Endothelial cell of umbilical vein (primary cell): Measurements from ENCODE around the gene IGFBP7. TPM values are rescaled to one million over a fixed set of nuclear protein-coding genes. Genes with fewer than 3 reads are reported as not detected.
A peak's percentile ranks its signal among the peaks of the same experiment; 100 is the strongest.

ENCODE experiments used
- BruUV-seq: library from RNA; stranded (reverse); fragments of 400-500 nt; replicated peaks from 2 replicates; lab custom pipeline; 2021; lab: Mats Ljungman, UMichigan
- CTCF ChIA-PET: fragments of 300-600, 350-600 bp; sonication (Branson Sonifier 250); formaldehyde crosslinking; loops from one replicate; lab custom pipeline; 2021; ENCODE audit warnings: antibody characterized with exemption, inconsistent platforms; lab: Charles Lee
- POLR2A ChIA-PET: fragments of 300-600, 350-600 bp; sonication (Branson Sonifier 250); formaldehyde crosslinking; loops from one replicate; lab custom pipeline; 2021; ENCODE audit warnings: antibody characterized with exemption, inconsistent platforms; lab: Charles Lee
- DNase-seq: peaks from one replicate; pipeline ENCODE4 v3.0.0-alpha.2; 2011; ENCODE audit warnings: low read depth, low spot score
- FAIRE-seq: peaks from 2 replicates; lab custom pipeline; 2011; peaks lifted over from hg19 to GRCh38; lab: Jason Lieb, UNC
- H2AFZ ChIP-seq: 2 replicates; pipeline ENCODE4 v1.6.0; 2012; ENCODE audit warnings: low read depth, low read length, control low read depth, inconsistent platforms
- H3K27ac ChIP-seq: 2 replicates; pipeline ENCODE4 v1.5.1; 2011; ENCODE audit warnings: low read depth, mild to moderate bottlenecking, control low read depth, low read length, moderate library complexity; ENCODE audit not compliant: insufficient read depth
- H3K27me3 ChIP-seq, 2 experiments: 2 replicates each; pipeline versions ENCODE4 v1.6.0 to v1.6.1; 2011; ENCODE audit warnings: low read length in 2 of 2, mixed read lengths in 1 of 2; ENCODE audit not compliant: control insufficient read depth in 2 of 2, insufficient read depth in 2 of 2
- H3K36me3 ChIP-seq, 2 experiments: 2 replicates in 1 of 2; 3 replicates in 1 of 2; pipeline ENCODE4 v1.5.1; 2011; ENCODE audit warnings: low read length in 2 of 2, mild to moderate bottlenecking in 1 of 2, moderate library complexity in 1 of 2; ENCODE audit not compliant: control insufficient read depth in 2 of 2, insufficient read depth in 2 of 2; ENCODE audit errors: extremely low read depth in 1 of 2
- H3K4me1 ChIP-seq: 3 replicates; pipeline ENCODE4 v1.5.1; 2011; ENCODE audit warnings: mild to moderate bottlenecking, low read length; ENCODE audit not compliant: control insufficient read depth, insufficient read depth; ENCODE audit errors: extremely low read depth
- H3K4me2 ChIP-seq: 2 replicates; pipeline ENCODE4 v1.6.1; 2011; ENCODE audit warnings: low read length, control low read depth, mixed read lengths; ENCODE audit not compliant: insufficient read depth
- H3K4me3 ChIP-seq, 3 experiments: fragments of 200-600 bp in 1 of 3; sonication (generic), shearing (Covaris generic) in 1 of 3; replicated peaks in 1 of 3; 2 replicates each; pipeline ENCODE4 v1.5.1; 2011 to 2016; ENCODE audit warnings: control low read depth in 3 of 3, low read length in 3 of 3, mild to moderate bottlenecking in 2 of 3, inconsistent platforms in 1 of 3, low read depth in 1 of 3, moderate library complexity in 1 of 3; ENCODE audit not compliant: insufficient read depth in 1 of 3
- H3K79me2 ChIP-seq: 2 replicates; pipeline ENCODE4 v1.6.0; 2012; ENCODE audit warnings: low read length, inconsistent platforms; ENCODE audit not compliant: control insufficient read depth, insufficient read depth
- H3K9ac ChIP-seq: replicated peaks from 2 replicates; pipeline ENCODE3; 2011; ENCODE audit warnings: low read length, control low read depth; ENCODE audit not compliant: insufficient read depth; ENCODE audit errors: extremely low read depth
- H3K9me1 ChIP-seq: replicated peaks from 3 replicates; pipeline ENCODE4 v1.6.0; 2011; ENCODE audit warnings: mild to moderate bottlenecking, low read length; ENCODE audit not compliant: control insufficient read depth, insufficient read depth; ENCODE audit errors: extremely low read depth
- H3K9me3 ChIP-seq: replicated peaks from 2 replicates; pipeline ENCODE4 v1.5.1; 2012; ENCODE audit warnings: low read length, inconsistent platforms; ENCODE audit not compliant: control insufficient read depth, insufficient read depth
- H4K20me1 ChIP-seq: replicated peaks from 2 replicates; pipeline ENCODE3; 2011; ENCODE audit warnings: mild to moderate bottlenecking, low read length; ENCODE audit not compliant: control insufficient read depth, insufficient read depth; ENCODE audit errors: extremely low read depth
- CTCF ChIP-seq, 2 donors: IDR thresholded peaks; 1 replicate in 1 of 2; 2 replicates in 1 of 2; pipeline ENCODE4 v1.5.1; 2011; ENCODE audit warnings: low read length in 2 of 2, mild to moderate bottlenecking in 2 of 2, moderate library complexity in 2 of 2, control low read depth in 1 of 2, inconsistent platforms in 1 of 2, low read depth in 1 of 2; ENCODE audit not compliant: insufficient read depth in 1 of 2; ENCODE audit errors: extremely low read depth in 1 of 2
- FOS ChIP-seq: IDR thresholded peaks from 2 replicates; pipeline ENCODE4 v1.6.1; 2011; ENCODE audit warnings: mild to moderate bottlenecking, low read length, moderate library complexity, borderline replicate concordance; ENCODE audit not compliant: insufficient read depth
- GATA2 ChIP-seq: IDR thresholded peaks from 2 replicates; pipeline ENCODE4 v1.7.0; 2011; ENCODE audit warnings: low read depth, mild to moderate bottlenecking, moderate library complexity, mixed read lengths, low read length; ENCODE audit not compliant: insufficient read length, insufficient read depth
- JUN ChIP-seq: IDR thresholded peaks from 2 replicates; pipeline ENCODE4 v1.6.1; 2011; ENCODE audit warnings: borderline replicate concordance, low read depth; ENCODE audit not compliant: insufficient read length, insufficient read depth
- MAX ChIP-seq: IDR thresholded peaks from 2 replicates; pipeline ENCODE4 v1.6.1; 2011; ENCODE audit not compliant: insufficient read depth, insufficient read length
- MYC ChIP-seq: IDR thresholded peaks from one replicate; pipeline ENCODE4 v1.6.1; 2011; ENCODE audit warnings: mild to moderate bottlenecking, low read depth, low read length
- POLR2A ChIP-seq: IDR thresholded peaks from 2 replicates; pipeline ENCODE4 v1.6.1; 2012; ENCODE audit warnings: low read depth, mild to moderate bottlenecking, control low read depth, low read length
- POLR2AphosphoS5 ChIP-seq: IDR thresholded peaks from 2 replicates; pipeline ENCODE4 v1.6.1; 2012; ENCODE audit warnings: low read depth, mild to moderate bottlenecking, control low read depth, low read length, moderate library complexity; ENCODE audit not compliant: insufficient read depth
- dilution Hi-C: fragments of 300-500 bp; cut with MboI; formaldehyde crosslinking; loops from one replicate; pipeline ENCODE4 v1.15.0; 2019; ENCODE audit warnings: low sequenced_read_pairs; ENCODE audit not compliant: extremely low pct_ligation_motif_present
- intact Hi-C: fragments of 100-400 bp; cut with micrococcal nuclease; formaldehyde crosslinking; loops from one replicate; pipeline ENCODE4 v1.10.0; 2022
- polyA plus RNA-seq, 4 experiments: library from polyadenylated mRNA; depleted of rRNA in 3 of 4; stranded (reverse) in 3 of 4; unstranded in 1 of 4; fragments of >200 nt; gene quantifications; 2 replicates each; pipeline versions ENCODE4 v1.2.1 to v1.2.3, GENCODE V29; 2011 to 2012; ENCODE audit warnings: missing spikeins in 1 of 4
- total RNA-seq: library from RNA; stranded (reverse); gene quantifications from 2 replicates; pipeline ENCODE4 v1.2.3, GENCODE V29; 2021

The IGFBP7 gene
- total and polyA plus RNA-seq, 2 donors (not counting 3 experiments of a cell fraction or from before 2014, with no cell fraction given): 526 to 770 TPM

- H3K9ac ChIP-seq: no peak overlapping the region
- dilution Hi-C loops: no loop called here
- H3K9me1 ChIP-seq: no peaks in the 10 kb centered on the region
- DNase-seq (no peak), FAIRE-seq (no peak)
- POLR2A ChIA-PET: no interaction called here
- H3K4me3 ChIP-seq: no peak overlapping the region
- no TSS peak for BruUV-seq
- H3K4me1 ChIP-seq: peaks cover 25% of the 10 kb centered on the region
- H3K27ac ChIP-seq: no peak overlapping the region
- H2AFZ ChIP-seq: no peak overlapping the region
- no peaks in the 10 kb centered on the region for H3K79me2 ChIP-seq
- TF ChIP-seq GATA2: peak; percentile 60
- TF ChIP-seq MAX: no peak
- no peaks in the 10 kb centered on the region for H3K9me3 ChIP-seq
- no peaks in the 10 kb centered on the region for H3K36me3 ChIP-seq
- H3K27me3 ChIP-seq: no peaks in the 10 kb centered on the region
- H3K4me2 ChIP-seq: no peak overlapping the region
- intact Hi-C loops: no loop called here
- CTCF ChIA-PET: interaction anchor here (1.0 kb wide), 1 partner anchor 46 kb away, joined by 3 read pairs; no protein-coding TSS in a partner anchor
- no peaks in the 10 kb centered on the region for H4K20me1 ChIP-seq
Observed at GRCh38 chr4:57116245-57116644, 6.1 kb upstream of the IGFBP7 start.

DNA sequence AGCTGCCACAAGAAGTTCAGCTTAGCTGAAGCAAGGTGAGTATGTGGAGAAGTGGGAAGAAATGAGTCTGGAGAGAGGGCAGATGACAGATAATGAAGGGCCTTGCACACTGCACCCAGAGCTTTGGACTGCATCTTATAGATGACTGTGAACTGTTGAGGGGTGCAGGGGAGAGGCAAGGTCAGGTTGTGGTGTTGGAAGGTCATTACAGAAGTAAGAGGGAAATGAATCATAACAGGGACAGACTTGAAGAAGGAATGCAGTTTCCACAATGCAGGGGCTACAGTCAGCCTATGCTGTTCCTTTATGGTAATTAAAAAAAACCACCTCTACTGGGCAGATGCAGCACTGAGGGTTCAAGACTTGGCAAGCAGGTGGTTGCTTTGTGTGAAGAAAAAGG is 4.8 kb upstream of the IGFBP7 start:
- POLR2A ChIA-PET: no interaction called here
- H3K4me3 ChIP-seq: no peak overlapping the region
- no peak overlapping the region for H3K27ac ChIP-seq
- H4K20me1 ChIP-seq: no peaks in the 10 kb centered on the region
- no peaks in the 10 kb centered on the region for H3K9me1 ChIP-seq
- no peak overlapping the region for H3K4me2 ChIP-seq
- intact Hi-C loops: no loop called here
- no peak overlapping the region for H3K9ac ChIP-seq
- TF ChIP-seq POLR2AphosphoS5: peak; percentile 29
- TF ChIP-seq GATA2: peak; percentile 70
- no peak for TF ChIP-seq POLR2A
- TF ChIP-seq MYC: no peak
- no peak for TF ChIP-seq CTCF (IDR thresholded peaks at IDR 0.05; ENCODE audit: extremely low read depth in 1 of 2, insufficient read depth in 1 of 2, low read depth in 1 of 2, low read length in 2 of 2)
- TF ChIP-seq JUN: peak; percentile 36
- TF ChIP-seq FOS: peak; percentile 82
- CTCF ChIA-PET: no interaction called here
- H3K27me3 ChIP-seq: no peaks in the 10 kb centered on the region
- dilution Hi-C loops: no loop called here
- peaks cover 33% of the 10 kb centered on the region for H3K4me1 ChIP-seq
- DNase-seq (peak; percentile 43), FAIRE-seq (peak; percentile 84)
- BruUV-seq: no TSS peak
- H3K36me3 ChIP-seq: no peaks in the 10 kb centered on the region
- no peak overlapping the region for H2AFZ ChIP-seq
- H3K79me2 ChIP-seq: peaks cover under 1% of the 10 kb centered on the region
- no peaks in the 10 kb centered on the region for H3K9me3 ChIP-seq
